ENCODE measurements around the gene P2RY12.

P2RY12 gene

DNA sequence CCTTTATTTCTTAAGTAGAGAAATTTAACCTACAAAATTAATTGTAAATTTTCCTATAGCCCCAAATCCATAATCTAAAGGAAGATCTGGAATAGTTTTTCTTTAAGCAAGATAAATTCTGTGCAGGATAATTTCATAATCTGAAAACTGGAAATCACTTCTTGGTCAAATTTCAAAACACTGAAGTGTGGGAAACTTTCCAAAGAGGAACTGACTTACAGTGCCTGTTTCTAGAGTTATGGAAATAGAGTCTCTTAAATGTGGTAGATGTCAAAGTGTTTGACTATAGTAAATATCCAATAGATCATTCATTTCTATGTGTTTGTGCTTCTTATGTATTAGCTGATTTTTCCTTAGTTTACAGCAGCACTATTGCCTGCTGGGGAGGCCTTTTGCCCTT lies 53.7 kb downstream of the P2RY12 start:
- no peak for DNase-seq

DNA sequence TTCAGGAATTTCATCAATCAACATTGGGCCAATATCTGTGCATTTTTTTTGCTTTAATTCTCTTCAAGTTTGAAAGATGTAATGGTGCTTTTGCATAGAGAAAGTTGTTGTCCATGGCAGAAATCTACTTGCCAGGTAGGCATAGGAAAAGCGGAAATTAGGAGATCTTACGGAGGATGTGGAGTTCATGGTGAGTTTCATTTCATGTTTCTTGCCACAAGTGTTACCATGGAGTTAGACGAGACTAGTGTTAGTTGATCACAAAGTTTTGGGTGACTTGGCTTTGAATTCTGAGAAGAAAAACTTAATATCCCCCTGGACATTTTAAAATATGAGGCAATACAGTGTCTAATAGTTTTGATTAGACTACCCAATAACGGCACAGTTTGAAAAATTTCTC lies 54.2 kb downstream of the P2RY12 start:
- DNase-seq, result no peak

GRCh38 chr3:151329363-151329762 lies 55.2 kb downstream of the P2RY12 start, which contains the start of gene P2RY13:
TSS of gene P2RY13 (minus strand) at chr3:151329549. CDS start at chr3:151329528, 21 bp downstream.
- no peak for DNase-seq

- no peak for DNase-seq
Observed at GRCh38 chr3:151328298-151328995, 56.1 kb downstream of the P2RY12 start.

- no peak for DNase-seq
Observed at GRCh38 chr3:151327571-151328198, 56.9 kb downstream of the P2RY12 start.

GRCh38 chr3:151322511-151322910 lies 62.0 kb downstream of the P2RY12 start:
- DNase-seq, result no peak

DNA sequence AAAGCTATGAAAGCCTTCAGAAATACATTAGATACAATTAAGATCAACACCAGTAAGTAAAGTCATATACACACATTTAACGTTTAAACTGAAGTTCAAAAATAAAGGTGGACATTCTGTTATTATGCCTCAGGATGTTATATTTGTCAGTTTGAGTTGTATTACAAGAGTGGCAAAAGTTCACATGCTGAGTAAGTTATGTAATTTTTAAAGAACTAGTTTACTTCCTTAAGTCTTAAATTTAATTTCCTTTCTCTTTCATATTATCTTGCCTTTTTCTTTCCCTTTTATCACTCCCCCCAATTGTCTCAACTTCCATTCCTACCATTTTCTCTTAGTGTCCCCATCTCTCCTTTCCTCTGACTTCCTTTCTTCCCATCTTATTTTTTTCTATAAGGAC lies 63.0 kb downstream of the P2RY12 start:
- DNase-seq, result no peak

DNA sequence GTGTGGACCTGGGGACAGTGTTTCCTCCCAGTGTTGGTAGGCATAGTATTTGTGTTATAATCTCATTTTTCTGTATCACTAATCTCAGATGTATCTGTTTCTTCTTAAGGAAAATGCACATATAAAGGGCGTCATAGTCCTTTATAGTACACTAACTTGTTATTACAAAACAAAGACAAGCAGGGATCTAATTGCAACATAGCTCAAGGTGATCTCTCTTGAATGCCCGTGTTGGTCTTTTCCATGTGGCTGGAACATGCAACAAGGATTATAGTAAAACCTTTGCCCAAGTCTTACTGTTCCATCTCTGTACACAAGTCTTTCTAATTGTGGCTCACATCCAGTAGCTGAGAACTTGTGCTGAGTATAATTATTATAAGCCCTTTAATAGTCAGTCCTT lies 64.4 kb downstream of the P2RY12 start:
- DNase-seq, result no peak

DNA sequence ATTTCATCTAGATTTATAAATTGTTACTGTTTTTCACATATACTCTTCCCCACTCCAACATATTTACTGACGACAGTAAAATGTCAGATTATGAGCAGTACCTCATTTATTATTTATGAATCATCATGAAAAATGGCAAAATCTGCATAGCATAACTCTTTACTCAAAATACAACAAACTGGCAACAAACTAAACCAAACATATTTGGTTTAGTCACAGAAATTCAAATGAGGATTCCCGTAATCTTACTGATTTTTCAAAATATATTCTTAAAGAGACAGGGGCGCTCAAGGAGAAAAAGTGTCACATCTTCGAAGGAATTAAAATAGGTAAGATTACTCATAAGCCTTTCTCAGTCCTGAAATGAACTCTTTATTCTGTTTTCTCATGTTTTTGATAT lies 64.9 kb downstream of the P2RY12 start:
- DNase-seq, result no peak

DNA sequence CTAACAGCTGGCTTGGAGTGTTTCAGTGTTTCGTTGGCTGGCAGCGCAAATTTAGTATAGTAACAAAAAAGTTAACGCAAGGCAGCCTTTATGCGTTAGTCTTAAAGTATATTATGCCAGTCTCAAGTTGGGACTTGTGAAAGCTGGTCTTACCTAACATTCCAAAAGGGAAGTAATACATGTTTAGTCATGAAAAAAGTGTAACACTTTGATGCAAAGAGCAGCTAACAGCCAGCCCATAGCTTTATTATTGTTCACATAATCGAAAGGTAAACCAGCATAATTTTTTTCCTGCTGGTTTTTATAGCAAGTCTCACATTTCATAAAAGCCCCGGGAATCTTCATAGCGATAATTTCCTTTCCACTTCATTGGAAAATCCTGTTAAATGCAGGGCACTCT lies 65.6 kb downstream of the P2RY12 start:
- DNase-seq, result no peak

- no peak for DNase-seq
Observed at GRCh38 chr3:151318313-151318712, 66.2 kb downstream of the P2RY12 start.

DNA sequence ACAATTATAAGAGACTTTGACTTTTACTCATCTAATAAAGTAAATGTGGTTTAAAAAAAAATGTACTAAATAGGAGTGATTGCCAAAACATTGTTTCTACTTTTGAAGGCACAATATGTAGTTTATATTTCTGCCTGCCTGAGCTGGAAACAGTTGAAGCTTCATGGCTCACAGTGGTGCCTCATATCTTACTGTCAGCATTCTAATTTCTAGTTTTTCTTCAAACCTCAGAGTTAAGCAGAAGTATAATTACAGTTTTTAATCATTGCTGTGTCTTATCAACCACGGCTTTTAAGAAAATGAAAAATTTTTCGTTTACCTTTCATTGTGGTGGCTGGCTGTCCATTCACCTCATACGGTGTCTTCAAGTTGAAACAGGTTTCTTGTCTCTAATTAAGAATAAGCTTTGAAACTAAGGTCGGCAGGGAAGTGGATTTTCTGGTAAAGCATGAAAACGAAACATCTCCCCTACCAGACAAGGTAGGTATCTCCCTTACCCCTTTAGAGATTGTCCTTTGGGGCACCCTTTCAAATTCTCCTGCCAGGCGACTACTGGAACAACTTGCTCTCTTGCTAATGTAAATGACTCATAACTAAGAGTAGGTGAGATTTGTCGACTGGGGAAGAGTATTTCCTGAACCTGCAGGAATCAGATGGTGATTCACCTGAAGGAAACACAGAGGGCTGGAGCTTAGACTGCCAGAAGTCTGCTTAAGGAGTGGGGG lies 68.1 kb downstream of the P2RY12 start, which contains the start of gene GPR87:
Gene GPR87 (minus strand): TSS at position 554 of the 725 bp plus-strand sequence. CDS start 16,720 bp downstream, outside the sequence.
- no peak for DNase-seq

DNA sequence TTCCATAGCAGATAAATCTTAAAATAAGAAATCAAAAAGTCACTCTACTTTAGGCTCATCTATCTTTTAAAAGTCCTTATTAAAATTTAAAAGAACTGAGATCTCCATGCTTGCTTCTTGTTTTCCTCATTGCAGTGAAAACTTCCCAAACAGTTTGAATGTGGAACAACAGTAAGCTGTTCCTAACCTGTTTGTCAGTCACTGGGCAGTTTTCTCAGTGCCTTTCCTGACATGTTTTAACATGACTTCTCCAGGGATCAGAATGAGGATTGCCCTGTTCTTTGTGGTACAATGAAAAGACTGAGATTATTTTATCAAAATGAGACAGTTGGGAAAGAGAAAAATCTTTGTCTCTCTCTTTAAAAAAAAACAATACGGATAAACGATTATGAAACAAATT lies 68.7 kb downstream of the P2RY12 start:
- DNase-seq, result no peak

DNA sequence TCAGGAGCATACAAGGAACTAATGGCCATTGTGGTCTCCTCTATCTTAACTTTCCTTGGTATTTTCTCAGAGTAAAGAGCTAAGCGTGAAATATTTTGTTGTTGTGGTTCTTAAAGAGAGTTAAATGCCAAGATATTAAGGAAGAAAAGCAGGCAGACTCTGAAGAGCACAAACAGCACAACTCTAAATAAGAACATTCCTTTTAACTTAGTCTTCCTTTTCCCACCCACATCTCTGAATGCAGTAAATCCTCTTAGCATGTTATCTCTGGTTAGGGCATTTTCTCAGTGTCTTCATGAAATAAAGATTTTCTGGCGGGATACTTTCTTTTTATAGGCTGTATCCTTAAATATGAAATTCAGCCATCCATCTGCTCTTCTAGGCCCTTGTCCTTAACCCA lies 69.4 kb downstream of the P2RY12 start:
- DNase-seq, result no peak

- no peak for DNase-seq
Observed at GRCh38 chr3:151314593-151314992, 70.0 kb downstream of the P2RY12 start.

- DNase-seq, result no peak
Observed at GRCh38 chr3:151314137-151314536, 70.4 kb downstream of the P2RY12 start.

GRCh38 chr3:151312972-151313371 lies 71.6 kb downstream of the P2RY12 start:
- DNase-seq, result no peak

DNA sequence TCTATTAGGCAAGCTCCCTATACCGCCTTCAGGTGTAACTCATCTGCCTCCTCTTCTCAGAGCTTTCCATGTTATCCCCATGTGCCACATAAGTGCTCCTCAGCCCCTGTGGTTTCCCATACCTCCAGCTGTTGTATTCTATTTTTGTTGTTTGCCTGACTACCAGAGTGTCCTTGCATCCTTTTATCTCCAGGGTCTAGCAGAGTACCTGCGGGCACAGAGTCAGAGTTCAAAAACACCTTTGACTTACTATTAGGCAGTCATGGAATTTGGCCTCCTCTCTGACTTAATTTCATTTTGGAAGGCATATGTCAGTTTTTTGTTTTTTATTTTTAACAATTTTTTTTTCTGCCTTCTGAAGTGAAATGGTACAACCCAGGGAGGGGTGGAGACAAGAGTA lies 75.0 kb downstream of the P2RY12 start:
- DNase-seq, result no peak

DNA sequence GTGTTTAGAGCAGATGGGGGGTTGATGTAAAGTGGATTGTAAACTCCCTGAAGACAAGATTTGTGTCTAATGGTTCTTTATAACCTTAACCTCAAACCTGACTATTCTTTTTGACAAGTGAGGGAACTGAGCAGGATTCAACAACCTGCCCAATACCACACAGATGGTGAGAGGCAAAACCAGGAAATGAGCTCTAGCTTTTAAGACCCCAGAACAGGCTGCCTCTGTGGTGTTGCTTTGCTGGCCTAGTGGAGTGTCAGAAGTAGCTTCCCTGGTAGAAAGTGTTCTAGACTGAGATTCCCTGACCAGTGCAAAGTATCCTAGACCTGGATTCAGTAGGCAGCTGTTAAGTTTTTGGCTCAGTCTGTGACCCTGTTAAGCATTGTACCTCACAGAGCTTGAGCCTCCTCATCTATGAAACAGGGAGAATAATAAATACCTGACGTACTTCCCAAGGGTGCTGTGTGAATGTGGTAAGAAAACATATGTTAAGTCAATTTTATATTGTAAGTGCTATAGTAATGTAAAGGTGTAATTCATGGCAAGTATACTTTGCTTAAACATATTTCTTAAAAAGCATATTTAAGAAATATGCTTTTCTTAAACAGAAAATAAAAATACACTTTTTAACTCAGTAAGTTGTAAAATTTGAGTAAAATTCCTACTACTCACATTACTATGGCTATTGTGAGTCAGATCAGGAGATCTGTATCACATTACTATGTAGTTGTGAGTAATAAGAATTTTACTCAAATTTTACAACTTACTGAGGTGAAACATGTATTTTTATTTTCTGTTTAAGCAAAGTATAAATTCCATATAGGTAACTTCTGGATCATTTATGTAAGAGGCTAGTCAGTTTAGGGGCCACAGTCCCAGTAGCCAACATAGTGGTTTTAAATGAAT lies 76.7 kb downstream of the P2RY12 start:
- no peak for DNase-seq

GRCh38 chr3:151307131-151307530 lies 77.4 kb downstream of the P2RY12 start:
- DNase-seq, result no peak

- DNase-seq, result no peak
Observed at GRCh38 chr3:151306168-151306810, 78.3 kb downstream of the P2RY12 start.

- DNase-seq, result no peak
Observed at GRCh38 chr3:151305775-151306151, 78.8 kb downstream of the P2RY12 start.

All from DMS153 (cell line).